H1 (cell line): ENCODE data around the gene AP2A2. TPM values are rescaled to one million over a fixed set of nuclear protein-coding genes. Genes with fewer than 3 reads are reported as not detected.

ENCODE experiments used
- KDM5A ChIP-seq: fragments of 200-600 bp; IDR thresholded peaks from 2 replicates; pipeline ENCODE4 v1.7.1; 2012; ENCODE audit warnings: mild to moderate bottlenecking, low read length, inconsistent platforms, mixed read lengths
- polyA plus RNA-seq, 7 experiments: library from polyadenylated mRNA; depleted of rRNA in 3 of 7; stranded (reverse) in 5 of 7; unstranded in 2 of 7; fragments of >200 nt in 5 of 7; fragments of 200-250 nt in 2 of 7; gene quantifications; 1 replicate in 5 of 7; 2 replicates in 1 of 7; 4 replicates in 1 of 7; pipeline versions ENCODE4 v1.2.1 to v1.2.3, GENCODE V29; 2011 to 2013; ENCODE audit warnings: missing spikeins in 2 of 7, mixed read lengths in 2 of 7
- total RNA-seq: library from RNA; stranded (reverse); fragmentation: NEBNext Ultra II Directional; extraction: Animal tissue kit (Norgen Biotek cat#: 25700); gene quantifications from 2 replicates; pipeline ENCODE4 v1.2.1, GENCODE V29; 2021
- TF ChIP-seq, protein P1 (sequence below): IDR thresholded peaks from 2 replicates; pipeline ENCODE4 v1.6.1; 2012; ENCODE audit warnings: inconsistent platforms

The AP2A2 gene
- total and polyA plus RNA-seq, 2 of the 8 experiments (the other 6 are each of a cell fraction or from before 2014, with no cell fraction given) = 50.0 to 65.0 TPM

DNA sequence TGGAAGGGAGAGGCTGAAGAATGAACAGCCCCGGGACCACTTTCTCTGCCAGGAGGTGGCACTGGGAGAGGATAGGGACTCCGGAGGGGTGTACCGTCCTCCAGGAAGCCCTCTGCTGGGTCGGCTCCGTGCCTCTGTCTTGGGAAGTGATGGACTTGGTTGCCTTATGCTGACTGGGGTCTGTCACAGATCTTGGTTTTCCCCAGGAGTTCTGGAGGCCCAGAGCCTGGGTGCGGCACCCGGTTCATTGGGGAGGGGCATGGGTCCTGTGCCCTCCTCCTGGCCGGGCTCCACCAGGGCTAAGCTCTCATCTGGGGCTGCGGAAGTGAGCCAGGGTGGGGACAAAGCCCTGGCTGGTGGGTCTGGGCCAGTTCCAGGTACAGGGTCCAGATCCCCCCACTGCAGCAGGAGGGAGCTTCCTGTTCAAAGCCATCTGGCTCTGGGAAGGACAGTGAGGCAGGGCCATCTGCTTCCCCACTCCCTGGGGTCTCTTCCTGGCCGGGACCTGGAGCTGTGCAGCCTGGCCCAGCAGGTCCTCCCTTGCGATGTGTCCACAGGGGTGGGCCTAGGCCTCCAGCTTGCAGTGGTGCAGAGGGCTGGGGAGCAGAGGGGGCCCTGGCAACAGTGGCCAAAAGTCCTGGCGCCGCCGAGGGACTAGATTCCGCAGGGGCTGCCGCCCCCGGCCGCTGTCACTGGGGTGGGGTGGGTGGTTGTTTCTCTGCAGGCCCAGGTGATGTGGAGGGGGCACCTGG is 1.1 kb upstream of the AP2A2 start (continued):
- TF ChIP-seq, protein P1, sequence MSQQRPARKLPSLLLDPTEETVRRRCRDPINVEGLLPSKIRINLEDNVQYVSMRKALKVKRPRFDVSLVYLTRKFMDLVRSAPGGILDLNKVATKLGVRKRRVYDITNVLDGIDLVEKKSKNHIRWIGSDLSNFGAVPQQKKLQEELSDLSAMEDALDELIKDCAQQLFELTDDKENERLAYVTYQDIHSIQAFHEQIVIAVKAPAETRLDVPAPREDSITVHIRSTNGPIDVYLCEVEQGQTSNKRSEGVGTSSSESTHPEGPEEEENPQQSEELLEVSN = no peak
- no peak for TF ChIP-seq KDM5A
